Measurements from ENCODE around the gene TFAP2C.
A peak's percentile ranks its signal among the peaks of the same experiment; 100 is the strongest.
"Not testable (repeated sequence)": the region's sequence is repeated elsewhere in the genome, so short reads cannot be mapped to it uniquely, and the experiment has no call there.

The TFAP2C gene

DNA sequence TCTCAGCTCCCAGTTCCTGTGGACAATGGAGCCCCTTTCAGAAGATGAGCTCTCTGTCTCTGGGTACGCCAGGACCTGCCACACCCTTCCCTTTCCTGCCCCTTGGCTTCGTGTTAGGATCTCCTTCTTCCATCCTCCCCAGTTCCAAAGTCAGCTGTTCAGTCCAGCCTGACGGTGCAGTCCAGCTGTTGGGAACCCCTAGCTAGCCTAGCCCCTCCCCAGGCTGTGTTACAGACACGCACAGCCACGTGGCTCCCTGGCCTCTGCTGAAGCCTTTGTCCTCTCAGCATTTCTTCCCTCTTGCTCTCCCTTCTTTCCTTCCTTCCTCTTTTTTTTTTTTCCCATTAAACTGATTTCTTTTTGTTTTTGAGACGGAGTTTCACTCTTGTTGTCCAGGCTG, 12.4 kb upstream of the TFAP2C start:
- no peak for DNase-seq (ENCODE audit: low spot score)

GRCh38 chr20:56617489-56617888, 11.6 kb upstream of the TFAP2C start:
- no peak for DNase-seq (ENCODE audit: low spot score)

DNA sequence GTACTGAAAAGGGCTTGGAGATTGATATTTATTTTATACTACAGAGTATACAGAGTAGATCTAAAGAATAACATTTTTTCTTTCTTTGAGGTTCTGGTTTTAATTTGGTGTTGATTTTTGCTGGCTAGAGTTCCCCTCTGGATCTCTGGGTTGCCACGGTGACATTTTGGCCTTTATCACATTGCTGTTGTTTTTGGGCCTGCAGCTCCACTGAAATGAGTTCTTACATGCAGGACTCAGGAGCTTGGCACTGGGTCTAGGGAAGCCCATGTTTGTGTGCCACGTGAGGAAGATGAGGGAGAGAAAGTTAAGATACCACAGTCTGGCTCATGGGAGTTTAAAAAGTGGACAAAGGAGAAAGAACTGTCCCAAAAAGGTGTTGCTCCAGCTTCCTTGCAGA, 7.4 kb upstream of the TFAP2C start:
- DNase-seq (ENCODE audit: low spot score): no peak

DNA sequence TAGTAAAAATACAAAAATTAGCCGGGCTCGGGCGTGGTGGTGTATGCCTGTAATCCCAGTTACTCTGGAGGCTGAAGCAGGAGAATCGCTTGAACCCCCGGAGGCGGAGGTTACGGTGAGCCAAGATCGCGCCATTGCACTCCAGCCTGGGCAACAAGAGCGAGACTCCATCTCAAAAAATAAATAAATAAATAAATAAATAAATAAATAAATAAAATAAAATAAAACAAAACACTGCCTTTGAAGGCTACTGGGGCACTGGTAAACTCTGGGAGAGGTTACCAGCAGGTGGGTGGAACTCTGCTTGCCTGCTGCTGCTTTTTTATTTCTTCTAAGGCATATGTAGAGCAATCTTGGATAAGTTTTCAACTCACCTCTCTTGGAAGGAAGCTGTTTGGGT, 5.2 kb upstream of the TFAP2C start:
- not testable (repeated sequence) for DNase-seq (ENCODE audit: low spot score)

DNA sequence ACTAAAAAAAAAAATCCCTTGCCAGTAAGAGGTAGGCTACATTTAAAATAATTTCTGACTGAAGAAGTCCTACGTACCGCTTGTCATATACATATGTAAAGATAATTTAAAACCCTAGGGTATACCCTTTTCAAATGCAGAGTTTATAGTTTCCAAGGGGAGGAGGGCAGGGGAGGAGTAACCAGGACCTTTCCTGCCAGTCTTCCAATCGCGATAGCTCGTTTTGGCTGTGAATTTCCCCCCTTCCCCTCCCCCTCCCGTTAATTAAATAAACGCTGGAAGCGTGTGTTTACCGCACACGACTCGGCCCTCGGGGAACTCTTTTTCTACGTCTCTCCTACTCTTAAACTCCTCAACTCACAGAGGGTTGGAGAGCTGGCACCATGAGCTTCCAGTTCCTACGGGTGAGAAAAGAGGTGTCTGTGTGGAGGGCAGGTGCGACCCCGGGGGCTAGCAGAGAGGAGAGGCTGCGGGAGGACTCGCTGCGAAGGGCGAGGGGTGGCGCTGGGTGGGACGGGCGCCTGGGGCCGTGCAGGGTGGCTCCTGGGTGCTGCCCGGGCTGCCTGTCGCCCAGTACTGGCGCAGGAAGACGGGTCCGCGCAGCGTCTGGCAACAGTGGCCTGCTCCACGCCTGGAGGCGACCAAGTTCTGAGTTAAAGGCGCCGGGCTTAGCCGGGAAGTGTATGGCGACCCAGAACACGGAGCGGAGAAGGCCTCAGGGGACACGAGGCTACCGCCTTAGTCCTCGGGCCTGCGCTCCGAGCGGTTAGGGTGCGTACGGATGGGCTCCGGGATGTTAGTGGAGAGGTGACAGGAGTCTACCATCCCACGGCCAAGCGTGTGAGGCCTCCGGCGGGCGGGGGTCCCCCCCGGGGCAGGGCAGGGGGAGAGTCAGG, 4.1 kb upstream of the TFAP2C start:
- no peak for DNase-seq (ENCODE audit: low spot score)

GRCh38 chr20:56625837-56626236, 3.3 kb upstream of the TFAP2C start:
- DNase-seq (ENCODE audit: low spot score): no peak

DNA sequence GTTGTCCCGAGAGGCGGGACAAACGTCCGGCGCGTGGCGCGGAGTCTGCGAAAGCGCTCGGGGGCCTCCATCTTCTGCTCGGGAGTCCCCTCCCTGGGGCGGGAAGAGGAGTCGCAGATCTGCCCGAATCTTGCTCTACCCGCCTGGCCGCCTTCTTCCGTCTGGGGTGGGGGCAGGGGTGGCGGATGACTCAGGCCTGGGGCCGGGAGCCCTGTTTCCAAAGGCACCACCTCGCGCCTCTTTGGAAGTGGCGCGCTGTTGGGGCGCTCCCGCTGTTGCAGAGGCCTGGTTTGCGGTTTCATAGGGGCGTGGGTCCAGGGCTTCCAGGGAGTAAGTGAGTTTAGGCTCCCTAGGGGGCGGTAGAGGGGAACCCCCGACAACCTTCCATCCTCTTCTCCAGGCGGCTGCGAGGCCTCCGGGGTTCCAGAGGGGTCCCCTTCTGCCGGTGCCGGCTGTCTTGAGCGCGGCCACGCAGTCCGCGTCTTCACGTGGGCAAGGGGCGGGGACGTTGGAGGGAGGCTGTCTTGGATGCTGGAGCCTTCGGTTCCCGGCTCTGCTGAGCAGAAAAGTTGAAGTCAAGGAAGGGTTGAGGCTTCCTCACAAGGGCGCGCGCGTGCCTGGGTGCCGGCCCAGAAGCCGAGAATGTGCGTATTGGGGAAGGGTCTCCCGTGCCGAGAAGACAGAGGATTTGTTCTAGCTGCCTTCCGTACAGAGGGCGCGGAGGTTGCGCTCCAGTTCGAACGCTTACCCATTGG, 2.6 kb upstream of the TFAP2C start:
- no peak for DNase-seq (ENCODE audit: low spot score)

- DNase-seq (ENCODE audit: low spot score): no peak
These were observed 1.7 kb upstream of the TFAP2C start for GRCh38 chr20:56627122-56628014.

GRCh38 chr20:56628015-56628872, 862 bp upstream of the TFAP2C start:
- no peak for DNase-seq (ENCODE audit: low spot score)

DNA sequence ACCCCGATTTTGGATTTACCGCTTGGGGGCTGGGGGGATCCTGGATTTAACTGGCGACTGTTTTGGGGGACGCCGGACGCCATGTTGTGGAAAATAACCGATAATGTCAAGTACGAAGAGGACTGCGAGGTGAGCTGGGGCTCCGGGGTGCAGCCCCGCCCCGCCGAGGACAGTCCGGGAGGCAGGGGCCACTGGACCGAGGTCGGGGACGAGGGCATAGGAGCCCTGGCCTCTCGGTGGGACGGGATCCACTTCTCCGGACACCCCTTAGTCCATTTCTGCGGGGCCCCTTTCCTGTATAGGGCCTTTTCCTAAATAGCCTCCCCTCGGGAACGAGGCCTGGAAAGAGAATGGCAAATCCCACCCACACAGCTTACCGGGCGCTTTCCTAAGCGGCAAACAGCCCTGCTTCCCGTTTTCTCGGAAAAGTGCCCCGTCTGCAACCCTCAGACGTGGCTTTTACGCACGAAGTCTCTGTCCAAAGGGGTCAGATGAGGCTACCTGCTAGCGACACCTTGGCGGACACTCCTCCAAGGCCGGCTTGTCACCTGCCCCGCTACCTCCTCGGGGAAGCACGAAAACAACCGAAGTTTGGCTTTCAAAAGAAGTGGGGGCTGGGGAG, 469 bp downstream of the TFAP2C start:
- DNase-seq (ENCODE audit: low spot score): no peak

- DNase-seq (ENCODE audit: low spot score): peak; percentile 60
These were observed 984 bp downstream of the TFAP2C start for GRCh38 chr20:56630086-56630493.

DNA sequence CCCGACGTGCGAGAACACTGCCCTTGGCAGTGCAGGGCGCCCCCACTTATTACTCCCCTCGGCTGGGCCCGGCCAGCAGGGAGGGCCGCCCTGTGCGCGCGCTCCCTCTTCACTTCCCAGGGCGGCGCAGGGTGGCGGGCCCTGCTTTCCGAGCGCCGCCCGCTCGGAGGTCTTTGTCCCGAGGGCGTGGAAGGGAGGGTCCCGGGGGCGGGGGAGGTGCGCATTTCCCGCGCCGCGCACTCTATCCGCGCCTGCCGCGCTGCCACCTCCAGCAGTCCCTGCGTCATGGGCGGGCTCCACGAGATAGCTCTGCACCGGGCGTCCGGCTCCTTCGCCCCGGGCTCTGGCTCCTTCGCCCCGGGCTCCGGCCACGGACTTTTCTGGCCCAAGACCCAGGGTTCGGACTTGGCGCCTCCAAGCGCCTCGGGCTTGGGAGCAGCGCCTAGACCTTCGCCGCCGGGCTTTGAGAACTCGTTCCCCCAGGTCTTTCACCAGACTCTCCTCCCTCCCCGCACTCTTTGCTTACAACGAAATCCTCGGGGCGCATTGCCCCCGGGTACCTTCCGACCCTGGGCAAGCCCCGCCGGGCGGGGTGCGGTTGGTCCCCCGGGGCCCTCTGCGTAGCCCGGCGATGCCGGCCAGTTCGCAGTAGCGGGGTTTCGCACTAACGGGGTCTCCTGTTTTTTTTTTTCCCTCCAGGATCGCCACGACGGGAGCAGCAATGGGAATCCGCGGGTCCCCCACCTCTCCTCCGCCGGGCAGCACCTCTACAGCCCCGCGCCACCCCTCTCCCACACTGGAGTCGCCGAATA, 1.6 kb downstream of the TFAP2C start:
- no peak for DNase-seq (ENCODE audit: low spot score)

DNA sequence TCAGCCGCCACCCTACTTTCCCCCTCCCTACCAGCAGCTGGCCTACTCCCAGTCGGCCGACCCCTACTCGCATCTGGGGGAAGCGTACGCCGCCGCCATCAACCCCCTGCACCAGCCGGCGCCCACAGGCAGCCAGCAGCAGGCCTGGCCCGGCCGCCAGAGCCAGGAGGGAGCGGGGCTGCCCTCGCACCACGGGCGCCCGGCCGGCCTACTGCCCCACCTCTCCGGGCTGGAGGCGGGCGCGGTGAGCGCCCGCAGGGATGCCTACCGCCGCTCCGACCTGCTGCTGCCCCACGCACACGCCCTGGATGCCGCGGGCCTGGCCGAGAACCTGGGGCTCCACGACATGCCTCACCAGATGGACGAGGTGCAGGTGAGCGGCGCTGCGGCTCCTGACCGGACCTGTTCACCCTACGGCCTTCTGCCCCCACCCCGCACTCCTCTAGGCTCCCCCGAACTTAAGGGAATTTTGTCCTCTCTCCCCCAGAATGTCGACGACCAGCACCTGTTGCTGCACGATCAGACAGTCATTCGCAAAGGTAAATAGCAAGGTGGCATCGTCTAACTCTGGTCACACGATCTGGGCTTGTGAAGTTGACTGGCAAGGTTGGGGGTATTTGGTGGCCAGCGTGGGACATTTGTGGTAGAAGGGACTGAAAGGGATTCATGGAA, 2.3 kb downstream of the TFAP2C start:
- DNase-seq (ENCODE audit: low spot score): no peak

GRCh38 chr20:56631990-56632327, 2.9 kb downstream of the TFAP2C start:
- DNase-seq (ENCODE audit: low spot score): no peak

DNA sequence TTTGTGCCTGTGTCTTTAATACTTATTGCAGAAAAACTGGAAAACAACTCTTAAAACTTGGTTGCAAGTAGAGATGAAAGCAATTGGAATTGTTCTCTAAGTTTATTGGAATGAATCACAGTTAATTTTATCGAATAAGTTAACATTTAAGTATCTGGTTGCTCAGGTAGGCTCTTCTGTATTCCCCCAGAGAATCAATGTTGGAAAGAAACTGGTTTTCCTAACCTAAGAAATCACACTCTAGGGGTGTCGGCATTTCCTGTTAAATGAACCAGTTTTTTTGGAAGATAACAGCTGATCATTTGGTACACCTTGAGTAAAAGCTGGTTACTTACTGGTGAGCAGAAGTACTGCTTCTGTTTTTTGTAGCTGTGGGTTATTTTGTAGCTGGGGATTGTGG, 5.2 kb downstream of the TFAP2C start:
- no peak for DNase-seq (ENCODE audit: low spot score)

DNA sequence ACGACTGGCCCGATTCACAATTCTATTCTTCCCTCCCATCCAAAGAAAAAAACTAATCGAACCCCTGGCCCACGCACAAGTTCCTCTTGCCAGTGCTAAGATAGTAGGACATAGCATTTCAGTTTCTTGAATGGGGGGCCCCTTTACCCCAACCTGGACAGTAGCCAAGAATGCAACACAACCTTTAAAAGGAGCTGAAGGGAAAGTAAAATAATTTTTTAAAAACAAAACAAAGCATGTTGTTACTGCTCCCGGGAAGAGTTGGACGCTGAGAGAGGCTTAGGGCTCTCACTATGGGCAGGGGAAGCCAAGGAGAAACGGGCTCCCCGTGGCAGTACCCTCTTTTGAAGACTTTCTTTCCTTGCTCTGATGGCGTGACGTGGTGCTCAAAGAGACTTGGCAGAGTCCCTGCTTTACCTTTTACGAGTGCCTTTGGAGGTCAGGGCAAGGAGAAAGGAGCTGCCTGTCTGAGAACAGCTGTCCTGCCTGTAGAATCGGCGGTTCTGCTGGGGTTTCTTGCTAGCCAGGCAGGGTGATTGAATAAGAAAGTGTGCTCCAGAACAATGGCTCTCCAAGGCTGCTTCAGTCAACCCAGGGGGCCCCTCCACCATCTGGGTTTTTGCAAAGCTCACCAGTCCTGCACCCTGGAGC, 5.8 kb downstream of the TFAP2C start:
- DNase-seq (ENCODE audit: low spot score): no peak

GRCh38 chr20:56636716-56637115, 7.6 kb downstream of the TFAP2C start:
- no peak for DNase-seq (ENCODE audit: low spot score)

DNA sequence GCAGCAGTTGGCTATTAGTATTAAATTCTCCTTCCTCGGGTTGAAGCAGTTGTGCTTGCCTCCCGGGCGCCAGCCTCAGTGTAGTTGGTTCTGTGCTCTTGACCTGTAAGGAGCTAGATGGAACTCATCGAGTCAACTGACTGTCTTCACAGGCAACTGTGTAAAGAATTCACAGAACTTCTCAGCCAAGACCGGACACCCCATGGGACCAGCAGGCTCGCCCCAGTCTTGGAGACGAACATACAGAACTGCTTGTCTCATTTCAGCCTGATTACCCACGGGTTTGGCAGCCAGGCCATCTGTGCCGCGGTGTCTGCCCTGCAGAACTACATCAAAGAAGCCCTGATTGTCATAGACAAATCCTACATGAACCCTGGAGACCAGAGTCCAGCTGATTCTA, 8.5 kb downstream of the TFAP2C start:
- no peak for DNase-seq (ENCODE audit: low spot score)

DNA sequence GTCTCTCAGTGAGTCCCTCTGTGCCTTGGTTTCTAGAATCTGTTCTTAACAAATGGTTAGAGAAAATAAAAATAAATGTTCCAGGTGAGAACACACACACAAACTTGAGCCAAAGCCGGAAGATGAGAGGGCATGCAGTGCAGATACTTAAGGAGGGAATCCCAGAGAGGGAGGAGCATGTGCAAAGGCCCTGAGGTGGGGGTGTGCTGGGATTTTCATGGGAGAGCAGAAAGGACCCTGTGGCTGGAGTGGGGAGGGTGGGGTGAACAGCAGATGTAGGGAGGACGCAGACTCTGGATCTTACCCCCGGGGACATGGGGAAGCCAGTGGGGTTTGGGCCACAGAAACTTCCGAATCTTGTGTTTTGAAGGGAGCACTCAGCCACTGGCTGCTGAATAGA, 17.5 kb downstream of the TFAP2C start:
- DNase-seq (ENCODE audit: low spot score): no peak

Measured in HuH-7.5 (cell line).